Heart left ventricle (tissue), 13 donors: ENCODE data around the gene CARMIL3.

Experiments used
- CTCF ChIP-seq, 12 donors: fragments of 200-600 bp; sonication (generic) in 4 of 12; IDR thresholded peaks; one replicate each; pipeline versions ENCODE4 v1.5.0 to v1.8.0; 2018 to 2022; ENCODE audit warnings: antibody characterized with exemption in 12 of 12, mild to moderate bottlenecking in 5 of 12
- POLR2A ChIP-seq, 2 donors: fragments of 450-650 bp; IDR thresholded peaks; one replicate each; pipeline ENCODE4 v1.6.1; 2017; ENCODE audit warnings: antibody characterized with exemption in 2 of 2, mild to moderate bottlenecking in 2 of 2, moderate library complexity in 2 of 2
- donor health status: ischemic (EF 13 %, LVEDD 7.1; RV severe dilation, severe dysfunction).
- donor health status: DM: no; HTN: yes; CAD: no.
- donor health status: DM: no; HTN: no; CAD: no.
- donor health status: ischemic (EF 25% LVEDD 6.9; RV normal size, moderate dysfunction).
- donor health status: ischemic (EF 25% LVEDD 5.7; RV mildly dilated, moderate dysfunction).
- donor health status: ischemic (EF 35%, LVEDD 5.7; RV mildly dilated, moderate dysfunction).
- donor health status: nonischemic (EF 11% LVEDD 7.7; RV severe dilation, severe dysfunction).
- donor health status: DM: yes; HTN: yes; CAD: no.
- donor health status: PGD.
- donor health status: ischemic (EF 29% LVEDD 5.4; RV normal size, mild dysfunction).
- donor health status: nonischemic (EF 23%, LVEDD 6.1; RV moderate dilation, normal function).

- TF ChIP-seq CTCF (IDR thresholded peaks at IDR 0.05) (no peak), POLR2A (IDR thresholded peaks at IDR 0.05) (no peak)
Observed at GRCh38 chr14:24088095-24088494, 36.3 kb downstream of the CARMIL3 start.
